ENCODE data around the gene TMTC1. TPM values are rescaled to one million over a fixed set of nuclear protein-coding genes. Genes with fewer than 3 reads are reported as not detected.

TMTC1 gene
- total and polyA plus RNA-seq, 2 of the 8 experiments (the other 6 are each of a cell fraction or from before 2014, with no cell fraction given), result 15.4 to 20.8 TPM

DNA sequence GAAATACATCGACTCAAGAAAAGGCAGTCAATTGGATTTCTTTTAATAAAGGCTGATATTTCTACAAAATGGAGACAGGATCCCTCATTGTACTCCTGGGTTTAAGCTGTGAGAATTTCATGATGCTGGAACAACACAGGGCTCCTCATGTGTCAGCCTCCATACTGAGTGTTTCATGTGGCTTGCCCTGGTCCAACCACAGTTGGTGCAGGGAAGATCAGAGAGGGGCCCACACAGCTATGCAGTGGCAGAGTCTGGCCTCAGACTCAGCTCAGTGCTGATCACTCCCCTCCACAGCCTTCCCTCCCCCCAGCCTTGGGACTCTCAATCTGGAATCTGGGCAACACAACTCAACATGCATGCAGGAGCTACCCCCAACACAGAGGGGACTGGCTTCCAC lies 163.7 kb downstream of the TMTC1 start (continued):
- TF ChIP-seq, protein P1, sequence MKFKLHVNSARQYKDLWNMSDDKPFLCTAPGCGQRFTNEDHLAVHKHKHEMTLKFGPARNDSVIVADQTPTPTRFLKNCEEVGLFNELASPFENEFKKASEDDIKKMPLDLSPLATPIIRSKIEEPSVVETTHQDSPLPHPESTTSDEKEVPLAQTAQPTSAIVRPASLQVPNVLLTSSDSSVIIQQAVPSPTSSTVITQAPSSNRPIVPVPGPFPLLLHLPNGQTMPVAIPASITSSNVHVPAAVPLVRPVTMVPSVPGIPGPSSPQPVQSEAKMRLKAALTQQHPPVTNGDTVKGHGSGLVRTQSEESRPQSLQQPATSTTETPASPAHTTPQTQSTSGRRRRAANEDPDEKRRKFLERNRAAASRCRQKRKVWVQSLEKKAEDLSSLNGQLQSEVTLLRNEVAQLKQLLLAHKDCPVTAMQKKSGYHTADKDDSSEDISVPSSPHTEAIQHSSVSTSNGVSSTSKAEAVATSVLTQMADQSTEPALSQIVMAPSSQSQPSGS (IDR thresholded peaks at IDR 0.05; ENCODE audit: low read length), result no peak
- TF ChIP-seq POU5F1 (IDR thresholded peaks at IDR 0.05; ENCODE audit: low read depth, low read length), result no peak
- TF ChIP-seq SIX5 (IDR thresholded peaks at IDR 0.05; ENCODE audit: low read depth, low read length), result no peak
- no peak for TF ChIP-seq BRCA1 (IDR thresholded peaks at IDR 0.05; ENCODE audit: low read depth, low read length)
